GM19023 (cell line): ENCODE measurements around the gene RAPGEF3.
A peak's percentile ranks its signal among the peaks of the same experiment; 100 is the strongest.

Experiments
- ATAC-seq: cut with Tn5 transposase; IDR thresholded peaks from one replicate; pipeline ENCODE4 v1.9.1; 2021; ENCODE audit warnings: mild to moderate bottlenecking, moderate library complexity; ENCODE audit not compliant: unreplicated experiment

Gene RAPGEF3

GRCh38 chr12:47762850-47763465, 4.3 kb upstream of the RAPGEF3 start:
- ATAC-seq = no peak

- ATAC-seq = no peak
Measured at GRCh38 chr12:47758584-47758833, 171 bp downstream of the RAPGEF3 start.

- no peak for ATAC-seq
Measured at GRCh38 chr12:47757840-47758583, 668 bp downstream of the RAPGEF3 start.

- ATAC-seq = no peak
Measured at GRCh38 chr12:47757364-47757839, 1.3 kb downstream of the RAPGEF3 start.

- peak; percentile 67 for ATAC-seq
Measured at GRCh38 chr12:47755655-47756562, 2.8 kb downstream of the RAPGEF3 start.

GRCh38 chr12:47754881-47755280, 3.8 kb downstream of the RAPGEF3 start:
- ATAC-seq = peak; percentile 5

GRCh38 chr12:47754126-47754525, 4.6 kb downstream of the RAPGEF3 start:
- ATAC-seq = no peak

GRCh38 chr12:47753021-47754001, 5.4 kb downstream of the RAPGEF3 start:
- no peak for ATAC-seq

- no peak for ATAC-seq
Measured at GRCh38 chr12:47752552-47752951, 6.1 kb downstream of the RAPGEF3 start.

GRCh38 chr12:47752121-47752520, 6.6 kb downstream of the RAPGEF3 start:
- no peak for ATAC-seq

GRCh38 chr12:47751561-47751960, 7.1 kb downstream of the RAPGEF3 start:
- ATAC-seq = no peak

GRCh38 chr12:47750916-47751470, 7.7 kb downstream of the RAPGEF3 start:
- no peak for ATAC-seq

- no peak for ATAC-seq
Measured at GRCh38 chr12:47750229-47750798, 8.4 kb downstream of the RAPGEF3 start.

GRCh38 chr12:47748899-47749298, 9.8 kb downstream of the RAPGEF3 start:
- no peak for ATAC-seq

- ATAC-seq = no peak
Measured at GRCh38 chr12:47748507-47748828, 10.2 kb downstream of the RAPGEF3 start.

GRCh38 chr12:47747596-47748506, 10.8 kb downstream of the RAPGEF3 start:
- no peak for ATAC-seq

GRCh38 chr12:47747126-47747525, 11.6 kb downstream of the RAPGEF3 start:
- no peak for ATAC-seq

GRCh38 chr12:47746523-47746922, 12.2 kb downstream of the RAPGEF3 start:
- ATAC-seq = no peak

- no peak for ATAC-seq
Measured at GRCh38 chr12:47746073-47746472, 12.6 kb downstream of the RAPGEF3 start.
